Ascending aorta (tissue), 2 donors: ENCODE results near the gene CAMK2D. TPM values are rescaled to one million over a fixed set of nuclear protein-coding genes. Genes with fewer than 3 reads are reported as not detected.
A peak's percentile ranks its signal among the peaks of the same experiment; 100 is the strongest.

Experiments
- DNase-seq, 2 donors: peaks; one replicate each; pipeline ENCODE4 v3.0.0-alpha.2; 2019; ENCODE audit warnings: low spot score in 2 of 2
- H3K27ac ChIP-seq, 2 donors: fragments of 200-600 bp; sonication (generic); one replicate each; pipeline ENCODE4 v1.5.1; 2016 to 2017; ENCODE audit warnings: mild to moderate bottlenecking in 1 of 2
- H3K27me3 ChIP-seq: fragments of 200-600 bp; sonication (generic); one replicate; pipeline ENCODE4 v1.5.1; 2017
- H3K36me3 ChIP-seq, 2 donors: fragments of 200-600 bp; sonication (generic); one replicate each; pipeline ENCODE4 v1.5.1; 2016
- H3K4me1 ChIP-seq, 2 donors: fragments of 200-600 bp; sonication (generic); one replicate each; pipeline ENCODE4 v1.5.1; 2016 to 2017; ENCODE audit warnings: mild to moderate bottlenecking in 1 of 2
- H3K4me3 ChIP-seq, 2 donors: fragments of 200-600 bp; sonication (generic); one replicate each; pipeline ENCODE4 v1.5.1; 2016 to 2017; ENCODE audit warnings: mild to moderate bottlenecking in 1 of 2
- H3K9me3 ChIP-seq, 2 donors: fragments of 200-600 bp; sonication (generic); one replicate each; pipeline ENCODE4 v1.5.1; 2016
- CTCF ChIP-seq, 3 experiments: fragments of 200-600 bp in 2 of 3; fragments of 450-650 bp in 1 of 3; sonication (generic) in 2 of 3; IDR thresholded peaks; one replicate each; pipeline ENCODE4 v1.5.1; 2016 to 2019; ENCODE audit warnings: antibody characterized with exemption in 3 of 3, mild to moderate bottlenecking in 1 of 3, moderate library complexity in 1 of 3
- intact Hi-C: fragments of 100-400 bp; cut with DNase I; formaldehyde crosslinking; loops from one replicate; pipeline ENCODE4 v1.15.1; 2023
- total RNA-seq: library from RNA; depleted of rRNA; stranded (reverse); fragments of >200 nt; gene quantifications from one replicate; pipeline ENCODE4 v1.1.0, GENCODE V29; 2016

The CAMK2D gene
- total RNA-seq, 1 donor from 2014 or later = 23.8 TPM

GRCh38 chr4:113579360-113579759 lies 182.2 kb downstream of the CAMK2D start:
- Histone ChIP-seq H3K4me1 (peaks cover 2 to 25% of the 10 kb centered on the region in 2 donors), H3K9me3 (no peaks in the 10 kb centered on the region), H3K4me3 (no peak overlapping the region), H3K27ac (no peak overlapping the region), H3K36me3 (no peaks in the 10 kb centered on the region), H3K27me3 (no peaks in the 10 kb centered on the region)
- intact Hi-C loops = no loop called here
- DNase-seq = no peak
- no peak for TF ChIP-seq CTCF (IDR thresholded peaks at IDR 0.05)

GRCh38 chr4:113576947-113577678 lies 184.4 kb downstream of the CAMK2D start:
- H3K9me3 ChIP-seq = no peaks in the 10 kb centered on the region
- no peak for TF ChIP-seq CTCF (IDR thresholded peaks at IDR 0.05)
- H3K4me1 ChIP-seq = peaks cover 0 to 20% of the 10 kb centered on the region in 2 donors
- no peak overlapping the region for H3K27ac ChIP-seq
- H3K36me3 ChIP-seq = no peaks in the 10 kb centered on the region
- no peaks in the 10 kb centered on the region for H3K27me3 ChIP-seq
- intact Hi-C loops = no loop called here
- no peak for DNase-seq
- no peak overlapping the region for H3K4me3 ChIP-seq

- DNase-seq = no peak
- intact Hi-C loops = no loop called here
- Histone ChIP-seq H3K27me3 (no peaks in the 10 kb centered on the region), H3K9me3 (no peaks in the 10 kb centered on the region), H3K36me3 (no peaks in the 10 kb centered on the region), H3K27ac (peak overlapping the region in 1 of 2 donors; percentile 67), H3K4me1 (peaks cover 0 to 20% of the 10 kb centered on the region in 2 donors), H3K4me3 (no peak overlapping the region)
- TF ChIP-seq CTCF (IDR thresholded peaks at IDR 0.05) = no peak
Measured at GRCh38 chr4:113575401-113575800, 186.1 kb downstream of the CAMK2D start.

DNA sequence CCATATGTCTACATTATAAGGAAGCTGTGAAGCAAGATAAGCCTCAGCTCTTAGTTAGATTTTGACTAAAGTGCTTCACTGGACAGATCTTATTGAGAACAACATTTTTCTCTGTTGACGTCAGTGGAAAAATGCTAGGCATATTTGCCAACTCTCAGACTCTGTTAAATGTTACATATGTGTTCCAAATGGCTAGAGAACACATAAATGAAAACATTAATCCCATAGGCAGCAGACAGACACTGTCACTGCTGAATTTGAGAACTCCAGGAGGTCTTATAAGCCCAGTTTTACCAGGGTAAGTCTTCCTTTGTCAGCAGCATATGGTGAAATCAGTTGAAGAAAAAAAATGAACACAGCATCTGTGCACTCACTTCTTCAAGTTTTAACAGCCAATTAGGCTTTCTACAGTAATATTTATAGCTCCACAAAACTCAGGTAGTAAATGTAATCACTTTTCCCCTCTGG lies 186.9 kb downstream of the CAMK2D start:
- no peaks in the 10 kb centered on the region for H3K9me3 ChIP-seq
- H3K36me3 ChIP-seq = no peaks in the 10 kb centered on the region
- peaks cover 0 to 20% of the 10 kb centered on the region in 2 donors for H3K4me1 ChIP-seq
- H3K27me3 ChIP-seq = no peaks in the 10 kb centered on the region
- TF ChIP-seq CTCF (IDR thresholded peaks at IDR 0.05) = no peak
- H3K27ac ChIP-seq = peak overlapping the region; percentile 42 to 67
- intact Hi-C loops = no loop called here
- no peak for DNase-seq
- no peak overlapping the region for H3K4me3 ChIP-seq

DNA sequence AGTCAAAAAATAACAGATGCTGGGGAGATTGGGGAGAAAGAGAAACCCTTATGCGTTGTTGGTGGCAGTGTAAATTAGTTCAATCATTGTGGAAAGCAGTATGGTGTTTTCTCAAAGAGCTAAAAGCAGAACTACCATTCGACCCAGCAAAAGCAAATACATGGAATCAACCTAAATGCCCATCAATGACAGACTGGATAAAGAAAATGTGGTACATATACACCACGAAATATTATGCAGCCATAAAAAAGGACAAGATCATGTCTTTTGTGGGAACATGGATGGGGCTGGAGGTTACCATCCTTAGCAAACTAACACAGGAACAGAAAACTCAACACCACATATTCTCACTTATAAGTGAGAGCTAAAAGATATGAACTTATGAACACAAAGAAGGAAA lies 188.9 kb downstream of the CAMK2D start:
- no peaks in the 10 kb centered on the region for H3K27me3 ChIP-seq
- no peak for DNase-seq
- H3K9me3 ChIP-seq = no peaks in the 10 kb centered on the region
- intact Hi-C loops = no loop called here
- H3K27ac ChIP-seq = no peak overlapping the region
- H3K4me3 ChIP-seq = no peak overlapping the region
- H3K36me3 ChIP-seq = no peaks in the 10 kb centered on the region
- H3K4me1 ChIP-seq = peaks cover 0 to 20% of the 10 kb centered on the region in 2 donors
- no peak for TF ChIP-seq CTCF (IDR thresholded peaks at IDR 0.05)
